ENCODE data around the gene IFI30. TPM values are rescaled to one million over a fixed set of nuclear protein-coding genes. Genes with fewer than 3 reads are reported as not detected.

The IFI30 gene
- 10 to 100 TPM; 23.7 to 26.9 TPM for total RNA-seq

- Mint-ChIP-seq H3K9me3 (no peaks in the 10 kb centered on the region), H3K4me3 (peak within 1 kb of the TSS; percentile 83), H3K4me1 (ENCODE audit: low read depth) (peaks cover 9% of the 10 kb centered on the region), H3K36me3 (peaks cover 13% of the 10 kb centered on the region), H3K27me3 (no peaks in the 10 kb centered on the region), H3K27ac (peak within 1 kb of the TSS; percentile 72)
- intact Hi-C loops (cut with micrococcal nuclease): loop anchor here (2.0 kb wide), 1 partner anchor 19 kb away; the partner anchor contains the start of gene MPV17L2
- POLR2A ChIA-PET: interaction anchor here (0.7 kb wide), 1 partner anchor 86 kb away, joined by 3 read pairs; no protein-coding TSS in a partner anchor
- peak; percentile 77 for DNase-seq
- CTCF ChIA-PET: interaction anchor here (0.8 to 2.1 kb wide), 7 partner anchors 8 to 238 kb away, joined by 3 to 6 read pairs (median 4); no protein-coding TSS in a partner anchor
Observed at GRCh38 chr19:18173572-18174288, at the start of gene IFI30. Gene IFI30, plus strand, starts transcription at chr19:18173813. Its CDS starts 29 bp downstream, at chr19:18173842.

- Mint-ChIP-seq H3K27ac (no peak overlapping the region), H3K36me3 (peaks cover 25% of the 10 kb centered on the region), H3K9me3 (no peaks in the 10 kb centered on the region), H3K27me3 (no peaks in the 10 kb centered on the region), H3K4me3 (no peak overlapping the region), H3K4me1 (ENCODE audit: low read depth) (peaks cover 26% of the 10 kb centered on the region)
- no peak for DNase-seq
- POLR2A ChIA-PET: no interaction called here
- CTCF ChIA-PET: interaction anchor here (1.3 kb wide), 1 partner anchor 27 kb away, joined by 3 read pairs; no protein-coding TSS in a partner anchor
- intact Hi-C loops (cut with micrococcal nuclease): no loop called here
Observed at GRCh38 chr19:18123819-18124218, 49.8 kb upstream of the IFI30 start.

- Mint-ChIP-seq H3K27ac (no peak overlapping the region), H3K9me3 (no peaks in the 10 kb centered on the region), H3K4me1 (ENCODE audit: low read depth) (peaks cover 4% of the 10 kb centered on the region), H3K27me3 (no peaks in the 10 kb centered on the region), H3K4me3 (no peak overlapping the region), H3K36me3 (peaks cover 25% of the 10 kb centered on the region)
- intact Hi-C loops (cut with micrococcal nuclease): no loop called here
- CTCF ChIA-PET: interaction anchor here (0.7 to 0.8 kb wide), 2 partner anchors 13 to 81 kb away, joined by 3 to 4 read pairs; no protein-coding TSS in a partner anchor
- DNase-seq: no peak
- POLR2A ChIA-PET: interaction anchor here (0.7 kb wide), 1 partner anchor 18 kb away, joined by 4 read pairs; no protein-coding TSS in a partner anchor
Observed at GRCh38 chr19:18126097-18126496, 47.5 kb upstream of the IFI30 start.

- Mint-ChIP-seq H3K36me3 (peaks cover 27% of the 10 kb centered on the region), H3K9me3 (no peaks in the 10 kb centered on the region), H3K27me3 (no peaks in the 10 kb centered on the region), H3K27ac (peak overlapping the region; percentile 49), H3K4me3 (no peak overlapping the region), H3K4me1 (ENCODE audit: low read depth) (peaks cover 4% of the 10 kb centered on the region)
- DNase-seq: peak; percentile 42
- ChIA-PET POLR2A (interaction anchor here (1.2 kb wide), 1 partner anchor 24 kb away, joined by 4 read pairs; the partner anchor contains the start of gene PIK3R2), CTCF (interaction anchor here (0.7 kb wide), 1 partner anchor 9 kb away, joined by 4 read pairs; no protein-coding TSS in a partner anchor)
- intact Hi-C loops (cut with micrococcal nuclease): no loop called here
Observed at GRCh38 chr19:18128044-18128443, 45.6 kb upstream of the IFI30 start.

- Mint-ChIP-seq H3K4me3 (no peak overlapping the region), H3K9me3 (no peaks in the 10 kb centered on the region), H3K27me3 (no peaks in the 10 kb centered on the region), H3K4me1 (ENCODE audit: low read depth) (peaks cover 4% of the 10 kb centered on the region), H3K36me3 (peaks cover 22% of the 10 kb centered on the region), H3K27ac (no peak overlapping the region)
- CTCF ChIA-PET: no interaction called here
- intact Hi-C loops (cut with micrococcal nuclease): no loop called here
- no peak for DNase-seq
- POLR2A ChIA-PET: interaction anchor here (1.2 kb wide), 1 partner anchor 23 kb away, joined by 4 read pairs; the partner anchor contains the start of gene PIK3R2
Observed at GRCh38 chr19:18128805-18129204, 44.8 kb upstream of the IFI30 start.

GRCh38 chr19:18130523-18131242 lies 42.9 kb upstream of the IFI30 start:
- intact Hi-C loops (cut with micrococcal nuclease): no loop called here

GRCh38 chr19:18131841-18132596 lies 41.6 kb upstream of the IFI30 start:
- POLR2A ChIA-PET: no interaction called here

More at GRCh38 chr19:18130523-18131242, 42.9 kb upstream of the IFI30 start:
- peaks cover 19% of the 10 kb centered on the region for H3K36me3 Mint-ChIP-seq
- POLR2A ChIA-PET: no interaction called here
- no peak for DNase-seq
- peaks cover 4% of the 10 kb centered on the region for H3K4me1 Mint-ChIP-seq (ENCODE audit: low read depth)
- H3K27ac Mint-ChIP-seq: no peak overlapping the region
- no peaks in the 10 kb centered on the region for H3K9me3 Mint-ChIP-seq
- no peak overlapping the region for H3K4me3 Mint-ChIP-seq
- no peaks in the 10 kb centered on the region for H3K27me3 Mint-ChIP-seq
- CTCF ChIA-PET: no interaction called here

GRCh38 chr19:18135712-18136584 lies 37.7 kb upstream of the IFI30 start:
- peaks cover 22% of the 10 kb centered on the region for H3K36me3 Mint-ChIP-seq
- CTCF ChIA-PET: interaction anchor here (1.0 kb wide), 1 partner anchor 16 kb away, joined by 3 read pairs; no protein-coding TSS in a partner anchor
- no peak overlapping the region for H3K27ac Mint-ChIP-seq
- no peak for DNase-seq
- H3K27me3 Mint-ChIP-seq: no peaks in the 10 kb centered on the region
- POLR2A ChIA-PET: no interaction called here
- H3K9me3 Mint-ChIP-seq: no peaks in the 10 kb centered on the region
- intact Hi-C loops (cut with micrococcal nuclease): no loop called here
- no peaks in the 10 kb centered on the region for H3K4me1 Mint-ChIP-seq (ENCODE audit: low read depth)
- no peak overlapping the region for H3K4me3 Mint-ChIP-seq

More at GRCh38 chr19:18131841-18132596, 41.6 kb upstream of the IFI30 start:
- Mint-ChIP-seq H3K4me3 (no peak overlapping the region), H3K9me3 (no peaks in the 10 kb centered on the region), H3K27me3 (no peaks in the 10 kb centered on the region), H3K27ac (no peak overlapping the region), H3K4me1 (ENCODE audit: low read depth) (peaks cover 4% of the 10 kb centered on the region), H3K36me3 (peaks cover 17% of the 10 kb centered on the region)
- peak; percentile 16 for DNase-seq
- CTCF ChIA-PET: no interaction called here
- intact Hi-C loops (cut with micrococcal nuclease): no loop called here

GRCh38 chr19:18137242-18137641 lies 36.4 kb upstream of the IFI30 start:
- Mint-ChIP-seq H3K4me3 (no peak overlapping the region), H3K9me3 (no peaks in the 10 kb centered on the region), H3K36me3 (peaks cover 21% of the 10 kb centered on the region), H3K27ac (no peak overlapping the region), H3K27me3 (no peaks in the 10 kb centered on the region), H3K4me1 (ENCODE audit: low read depth) (no peaks in the 10 kb centered on the region)
- no peak for DNase-seq
- intact Hi-C loops (cut with micrococcal nuclease): no loop called here
- ChIA-PET POLR2A (no interaction called here), CTCF (interaction anchor here (1.2 to 1.3 kb wide), 2 partner anchors 24 to 31 kb away, joined by 3 to 4 read pairs; no protein-coding TSS in a partner anchor)

- no peaks in the 10 kb centered on the region for H3K4me1 Mint-ChIP-seq (ENCODE audit: low read depth)
- POLR2A ChIA-PET: no interaction called here
- H3K4me3 Mint-ChIP-seq: no peak overlapping the region
- H3K27ac Mint-ChIP-seq: no peak overlapping the region
- intact Hi-C loops (cut with micrococcal nuclease): no loop called here
- CTCF ChIA-PET: interaction anchor here (1.2 to 1.3 kb wide), 2 partner anchors 25 to 30 kb away, joined by 3 to 4 read pairs; no protein-coding TSS in a partner anchor
- no peak for DNase-seq
- H3K27me3 Mint-ChIP-seq: no peaks in the 10 kb centered on the region
- peaks cover 19% of the 10 kb centered on the region for H3K36me3 Mint-ChIP-seq
- H3K9me3 Mint-ChIP-seq: no peaks in the 10 kb centered on the region
Observed at GRCh38 chr19:18137657-18138339, 35.8 kb upstream of the IFI30 start.
